SK-N-SH (cell line): Measurements from ENCODE around the gene RASL10A. TPM values are rescaled to one million over a fixed set of nuclear protein-coding genes. Genes with fewer than 3 reads are reported as not detected.

ENCODE experiments used
- CTCF ChIA-PET: fragments of 300-600, 350-600 bp; formaldehyde crosslinking; extraction: SDS; loops from one replicate; lab custom pipeline; 2021; lab: Yijun Ruan, JAX
- POLR2A ChIA-PET: fragments of 350-600 bp; sonication (Branson Sonifier 250); formaldehyde crosslinking; extraction: SDS; loops from one replicate; lab custom pipeline; 2020; ENCODE audit warnings: antibody characterized with exemption, inconsistent platforms; lab: Yijun Ruan, JAX
- DNase-seq: peaks from one replicate; pipeline ENCODE4 v3.0.0; 2012
- H2AFZ ChIP-seq: fragments of 200-600 bp; sonication (generic); 2 replicates; pipeline ENCODE4 v1.8.1; 2016; ENCODE audit warnings: antibody characterized with exemption, mild to moderate bottlenecking, low read depth
- H3F3A ChIP-seq: fragments of 200-600 bp; sonication (generic); replicated peaks from 2 replicates; pipeline ENCODE3; 2016; ENCODE audit warnings: antibody characterized with exemption, mild to moderate bottlenecking; ENCODE audit not compliant: insufficient read depth
- H3K27ac ChIP-seq, 2 experiments: fragments of 200-500 bp in 1 of 2; fragments of 200-600 bp in 1 of 2; sonication (Bioruptor generic) in 1 of 2; sonication (generic), shearing (Covaris generic) in 1 of 2; 2 replicates each; pipeline versions ENCODE4 v1.5.1 to v1.6.1; 2014 to 2016; ENCODE audit warnings: low read depth in 2 of 2, inconsistent platforms in 1 of 2, low read length in 1 of 2, mild to moderate bottlenecking in 1 of 2, mixed read lengths in 1 of 2
- H3K27me3 ChIP-seq: fragments of 200-600 bp; sonication (generic), shearing (Covaris generic); 2 replicates; pipeline ENCODE4 v1.6.1; 2016; ENCODE audit warnings: mixed run types; ENCODE audit not compliant: insufficient read depth
- H3K36me3 ChIP-seq, 2 experiments: fragments of 200-500 bp in 1 of 2; fragments of 200-600 bp in 1 of 2; sonication (Bioruptor generic) in 1 of 2; sonication (generic) in 1 of 2; replicated peaks in 1 of 2; 2 replicates each; pipeline versions ENCODE3 to v1.5.1; 2014 to 2016; ENCODE audit warnings: low read length in 1 of 2, mild to moderate bottlenecking in 1 of 2; ENCODE audit not compliant: insufficient read depth in 2 of 2, control insufficient read depth in 1 of 2
- H3K4me1 ChIP-seq, 2 experiments: fragments of 200-500 bp in 1 of 2; fragments of 200-600 bp in 1 of 2; sonication (Bioruptor generic) in 1 of 2; sonication (generic), shearing (Covaris generic) in 1 of 2; 2 replicates each; pipeline versions ENCODE4 v1.5.1 to v1.6.1; 2014 to 2016; ENCODE audit warnings: low read depth in 1 of 2, low read length in 1 of 2, mixed run types in 1 of 2; ENCODE audit not compliant: insufficient read depth in 2 of 2, control insufficient read depth in 1 of 2
- H3K4me2 ChIP-seq: fragments of 200-600 bp; sonication (generic), shearing (Covaris generic); 2 replicates; pipeline ENCODE4 v1.6.1; 2017; ENCODE audit warnings: mixed run types
- H3K4me3 ChIP-seq, 2 experiments: fragments of 200-500 bp in 1 of 2; fragments of 200-600 bp in 1 of 2; sonication (Bioruptor generic) in 1 of 2; sonication (generic), shearing (Covaris generic) in 1 of 2; 2 replicates each; pipeline versions ENCODE4 v1.5.1 to v1.8.1; 2014 to 2016; ENCODE audit warnings: low read depth in 2 of 2, inconsistent platforms in 1 of 2, low read length in 1 of 2, mild to moderate bottlenecking in 1 of 2, mixed read lengths in 1 of 2, moderate library complexity in 1 of 2
- H3K79me2 ChIP-seq: fragments of 200-600 bp; sonication (generic); 2 replicates; pipeline ENCODE4 v1.8.1; 2017; ENCODE audit warnings: mild to moderate bottlenecking; ENCODE audit not compliant: insufficient read depth
- H3K9ac ChIP-seq: fragments of 200-600 bp; sonication (generic); 2 replicates; pipeline ENCODE4 v1.6.1; 2017; ENCODE audit warnings: mixed run types
- H3K9me2 ChIP-seq: fragments of 200-600 bp; sonication (generic); 2 replicates; pipeline ENCODE4 v1.6.1; 2017; ENCODE audit warnings: mixed run types
- H3K9me3 ChIP-seq: fragments of 200-600 bp; sonication (generic); 2 replicates; pipeline ENCODE4 v1.6.1; 2017; ENCODE audit warnings: mixed run types, mild to moderate bottlenecking, moderate library complexity
- H4K20me1 ChIP-seq: fragments of 200-600 bp; sonication (generic); 2 replicates; pipeline ENCODE4 v1.6.1; 2017; ENCODE audit warnings: mild to moderate bottlenecking, mixed run types; ENCODE audit not compliant: insufficient read depth
- CTCF ChIP-seq: fragments of 200-600 bp; sonication (generic); IDR thresholded peaks from 2 replicates; pipeline ENCODE4 v1.6.1; 2017; ENCODE audit warnings: antibody characterized with exemption, mild to moderate bottlenecking, moderate library complexity
- ELF1 ChIP-seq: IDR thresholded peaks from 2 replicates; pipeline ENCODE4 v1.4.0; 2012
- FOSL2 ChIP-seq: IDR thresholded peaks from 2 replicates; pipeline ENCODE4 v1.4.0; 2012; ENCODE audit warnings: low read depth, mild to moderate bottlenecking, moderate library complexity, borderline replicate concordance
- FOXM1 ChIP-seq: IDR thresholded peaks from 2 replicates; pipeline ENCODE4 v1.4.0; 2012; ENCODE audit warnings: low read depth, mild to moderate bottlenecking
- GABPA ChIP-seq: IDR thresholded peaks from 2 replicates; pipeline ENCODE4 v1.4.0; 2012; ENCODE audit warnings: low read depth, mild to moderate bottlenecking
- GATA2 ChIP-seq: sonication (generic); formaldehyde crosslinking; IDR thresholded peaks from 2 replicates; pipeline ENCODE4 v1.5.0; 2020; ENCODE audit warnings: mild to moderate bottlenecking, missing genetic modification reagents
- IRF3 ChIP-seq: fragments of 150-350 bp; IDR thresholded peaks from 2 replicates; pipeline ENCODE4 v1.6.1; 2016; ENCODE audit warnings: mild to moderate bottlenecking, low read depth, low read length
- MEF2A ChIP-seq: IDR thresholded peaks from 2 replicates; pipeline ENCODE4 v1.4.0; 2012; ENCODE audit warnings: low read depth, borderline replicate concordance
- PBX3 ChIP-seq: IDR thresholded peaks from 2 replicates; pipeline ENCODE4; 2012
- REST ChIP-seq: IDR thresholded peaks from 2 replicates; pipeline ENCODE4 v1.6.1; 2012; ENCODE audit warnings: mild to moderate bottlenecking, low read depth, low read length, moderate library complexity
- SIN3A ChIP-seq: IDR thresholded peaks from 2 replicates; pipeline ENCODE4 v1.6.1; 2012; ENCODE audit warnings: low read depth, mild to moderate bottlenecking, low read length, moderate library complexity, borderline replicate concordance
- SMC3 ChIP-seq: IDR thresholded peaks from 2 replicates; pipeline ENCODE4 v1.6.1; 2012; ENCODE audit warnings: low read depth, low read length, improper control_type of control experiment
- TEAD4 ChIP-seq: IDR thresholded peaks from 2 replicates; pipeline ENCODE4 v1.4.0; 2012; ENCODE audit warnings: mild to moderate bottlenecking, borderline replicate concordance; ENCODE audit not compliant: insufficient read depth
- YY1 ChIP-seq: IDR thresholded peaks from 2 replicates; pipeline ENCODE4 v1.4.0; 2012; ENCODE audit warnings: low read depth, mild to moderate bottlenecking
- WGBS: methylation state at CpG from one replicate; pipeline ENCODE4 v1.1.6; 2017; ENCODE audit warnings: low lambda C conversion rate; 5-methylcytosine and 5-hydroxymethylcytosine counted together
- polyA plus RNA-seq, 3 experiments: library from polyadenylated mRNA; depleted of rRNA; stranded (reverse); fragments of >200 nt; gene quantifications; 2 replicates each; pipeline ENCODE4 v1.2.3, GENCODE V29; 2012

The RASL10A gene
- polyA plus RNA-seq, 1 of the 3 experiments (the other 2 are of a cell fraction): 0.36 TPM

GRCh38 chr22:29309332-29310064, 6.0 kb downstream of the RASL10A start:
- TF ChIP-seq PBX3 (no peak), FOSL2 (no peak), MEF2A (no peak), SMC3 (no peak), CTCF (no peak), GABPA (no peak), TEAD4 (no peak), YY1 (no peak), GATA2 (no peak), IRF3 (no peak), REST (no peak), FOXM1 (no peak), SIN3A (no peak), ELF1 (no peak)
- TF ChIP-seq, all 33 proteins: peak for 0
- H3K4me3 ChIP-seq: no peak overlapping the region
- no peak overlapping the region for H2AFZ ChIP-seq
- DNase-seq: peak; percentile 66
- H3K4me1 ChIP-seq: peaks cover 18 to 35% of the 10 kb centered on the region in 2 experiments; a peak in 3 of 4 replicates
- no peaks in the 10 kb centered on the region for H3K9me2 ChIP-seq
- 93% methylated on average over 8 of the region's 21 CpGs for WGBS
- POLR2A ChIA-PET: no interaction called here
- H3K36me3 ChIP-seq: peaks cover 6 to 7% of the 10 kb centered on the region in 2 experiments
- H3K27me3 ChIP-seq: peaks cover 8% of the 10 kb centered on the region
- CTCF ChIA-PET: interaction anchor here (1.1 to 1.7 kb wide), 2 partner anchors 11 to 49 kb away, joined by 4 to 8 read pairs; no protein-coding TSS in a partner anchor
- peak overlapping the region in 1 of 2 experiments; percentile 88; a peak in 2 of 4 replicates for H3K27ac ChIP-seq
- H4K20me1 ChIP-seq: peaks cover 18% of the 10 kb centered on the region; the same call in 1 of the 2 replicates
- peak overlapping the region; percentile 91 for H3K4me2 ChIP-seq
- peaks cover 30% of the 10 kb centered on the region for H3K79me2 ChIP-seq
- peaks cover 5% of the 10 kb centered on the region for H3F3A ChIP-seq
- H3K9ac ChIP-seq: no peak overlapping the region
- H3K9me3 ChIP-seq: no peaks in the 10 kb centered on the region
